NCI-H69 (cell line): Measurements from ENCODE around the gene SRF.

Experiments
- DNase-seq: peaks from one replicate; lab custom pipeline; 2025; lab: John Stamatoyannopoulos, UW

SRF gene

GRCh38 chr6:43217351-43217750, 46.3 kb downstream of the SRF start:
- DNase-seq, result no peak

GRCh38 chr6:43219119-43219518, 48.0 kb downstream of the SRF start:
- DNase-seq, result no peak

- no peak for DNase-seq
These were observed 48.7 kb downstream of the SRF start for GRCh38 chr6:43219814-43220213.

GRCh38 chr6:43220439-43220951, 49.4 kb downstream of the SRF start:
- DNase-seq, result no peak

GRCh38 chr6:43221046-43221972, 50.2 kb downstream of the SRF start:
- no peak for DNase-seq

GRCh38 chr6:43222418-43223059, 51.5 kb downstream of the SRF start:
- no peak for DNase-seq

GRCh38 chr6:43223175-43223574, 52.1 kb downstream of the SRF start:
- no peak for DNase-seq

GRCh38 chr6:43226192-43226851, 55.3 kb downstream of the SRF start:
- no peak for DNase-seq

- peak; percentile 86 for DNase-seq
These were observed 58.1 kb downstream of the SRF start, which contains the start of gene DNPH1 for GRCh38 chr6:43228951-43229802. TSS of gene DNPH1 (minus strand) at chr6:43229481. CDS start at chr6:43229456, 25 bp downstream.

GRCh38 chr6:43229803-43230620, 58.9 kb downstream of the SRF start:
- no peak for DNase-seq

- DNase-seq, result no peak
These were observed 60.0 kb downstream of the SRF start for GRCh38 chr6:43231053-43231452.
